ENCODE measurements around the gene YTHDF1. TPM values are rescaled to one million over a fixed set of nuclear protein-coding genes. Genes with fewer than 3 reads are reported as not detected.

The YTHDF1 gene
- total and polyA plus RNA-seq, 2 of the 4 experiments (the other 2 are of a cell fraction): 10.9 to 22.6 TPM

GRCh38 chr20:63257629-63258028, 41.7 kb upstream of the YTHDF1 start:
- Histone ChIP-seq H3K56ac (ENCODE audit: extremely low read depth, insufficient read depth, low read length) (no peak overlapping the region), H3K14ac (replicated peaks; ENCODE audit: low read depth, low read length) (no peak overlapping the region), H3K4me3 (ENCODE audit: insufficient read depth, low read depth, low read length) (no peak overlapping the region), H3K9me1 (ENCODE audit: insufficient read depth, low read length) (no peaks in the 10 kb centered on the region), H3K9me3 (ENCODE audit: control insufficient read depth, insufficient read depth, low read length) (peaks cover 2% of the 10 kb centered on the region; the same call in 1 of the 2 replicates), H2AK9ac (replicated peaks; ENCODE audit: low read depth, low read length, poor library complexity) (no peak overlapping the region), H2AFZ (replicated peaks; ENCODE audit: low read length, poor library complexity) (no peak overlapping the region), H2BK15ac (ENCODE audit: low read depth, low read length) (no peak overlapping the region), H4K20me1 (ENCODE audit: insufficient read depth, low read length) (no peaks in the 10 kb centered on the region; the same call in 1 of the 2 replicates), H3K4me1 (ENCODE audit: control insufficient read depth, insufficient read depth, low read length) (no peaks in the 10 kb centered on the region; the same call in 1 of the 2 replicates), H2BK120ac (ENCODE audit: low read depth, low read length) (no peak overlapping the region), H4K5ac (ENCODE audit: low read depth, low read length) (no peak overlapping the region), H3K9ac (ENCODE audit: low read depth, low read length) (no peak overlapping the region), H3K36me3 (ENCODE audit: control insufficient read depth, insufficient read depth, low read length) (no peaks in the 10 kb centered on the region), H2AK5ac (ENCODE audit: low read depth, low read length) (no peak overlapping the region), H3K23ac (ENCODE audit: low read depth, low read length) (no peak overlapping the region), H3K4me2 (ENCODE audit: low read depth, low read length) (no peak overlapping the region), H2BK20ac (ENCODE audit: low read depth, low read length) (no peak overlapping the region), H3K4ac (ENCODE audit: low read depth, low read length) (no peak overlapping the region), H3K18ac (ENCODE audit: low read depth, low read length) (no peak overlapping the region), H2BK5ac (ENCODE audit: low read depth, low read length, poor library complexity, severe bottlenecking) (no peak overlapping the region), H4K8ac (ENCODE audit: low read depth in 2 of 2, low read length in 2 of 2) (no peak overlapping the region), H3K79me1 (ENCODE audit: low read depth in 1 of 2, low read length in 2 of 2) (no peaks in the 10 kb centered on the region), H3K27me3 (ENCODE audit: control insufficient read depth, insufficient read depth, low read length) (peaks cover 91% of the 10 kb centered on the region), H4K91ac (ENCODE audit: insufficient read depth, low read depth, low read length) (no peak overlapping the region), H3K27ac (ENCODE audit: insufficient read depth, low read length) (no peak overlapping the region)
- dilution Hi-C loops (cut with HindIII; ENCODE audit: low sequenced_read_pairs, unreplicated experiment) (no loop called here), in situ Hi-C loops (cut with MboI; ENCODE audit: low sequenced_read_pairs) (no loop called here), intact Hi-C loops (cut with micrococcal nuclease) (no loop called here)
- ChIA-PET CTCF (no interaction called here), POLR2A (ENCODE audit: unreplicated experiment) (no interaction called here)
- WGBS, 2 experiments (ENCODE audit: extremely low coverage in 2 of 2, insufficient read length in 1 of 2): 97% methylated on average over 7 of the region's 13 CpGs; no CpG with 5 or more reads in 1 of the 2 experiments
- DNase-seq (no peak), ATAC-seq (ENCODE audit: low read depth) (no peak)
- TF ChIP-seq SMC3 (IDR thresholded peaks at IDR 0.05; ENCODE audit: low read depth, low read length) (no peak), NFE2L2 (IDR thresholded peaks at IDR 0.05; ENCODE audit: low read depth, low read length) (no peak), CHD1 (IDR thresholded peaks at IDR 0.05; ENCODE audit: low read depth, low read length) (no peak), RCOR1 (IDR thresholded peaks at IDR 0.05; ENCODE audit: insufficient replicate concordance, low read length) (no peak), CTCF (conservative IDR thresholded peaks at IDR 0.05; ENCODE audit: low read depth, low read length) (no peak), BHLHE40 (IDR thresholded peaks at IDR 0.05; ENCODE audit: low read depth, low read length) (no peak), MAZ (IDR thresholded peaks at IDR 0.05; ENCODE audit: borderline replicate concordance, low read depth, low read length) (no peak), ELK1 (IDR thresholded peaks at IDR 0.05; ENCODE audit: borderline replicate concordance, low read depth, low read length) (no peak), FOS (IDR thresholded peaks at IDR 0.05; ENCODE audit: low read depth, low read length) (no peak), MAFK (IDR thresholded peaks at IDR 0.05; ENCODE audit: low read depth, low read length) (no peak), POLR2A (IDR thresholded peaks at IDR 0.05; ENCODE audit: low read depth, low read length) (no peak)
- BruUV-seq (replicated peaks): no TSS peak
